ENCODE measurements around the gene SARNP.
A peak's percentile ranks its signal among the peaks of the same experiment; 100 is the strongest.

The SARNP gene

DNA sequence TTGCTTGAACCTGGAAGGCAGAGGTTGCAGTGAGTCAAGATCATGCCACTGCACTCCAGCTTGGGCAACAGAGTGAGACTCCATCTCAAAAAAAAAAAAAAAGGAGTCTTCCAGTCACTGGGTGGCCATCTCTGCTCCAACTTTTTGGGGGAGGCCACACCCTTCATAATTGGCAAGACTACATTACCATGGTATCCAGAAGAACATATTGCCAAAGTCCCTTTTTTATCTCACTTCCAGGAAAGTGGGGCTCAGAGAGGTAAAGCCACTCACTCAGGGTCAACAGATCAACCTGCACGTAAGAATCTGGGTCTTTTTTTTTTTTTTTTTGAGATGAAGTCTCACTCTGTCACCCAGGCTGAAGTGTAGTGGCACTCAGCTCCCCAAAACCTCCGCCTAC, 83.7 kb downstream of the SARNP start:
- Histone ChIP-seq H3K27me3 (ENCODE audit: control insufficient read depth in 1 of 2, insufficient read depth in 2 of 2, low read length in 2 of 2) (no peaks in the 10 kb centered on the region), H3K9ac (ENCODE audit: low read length in 2 of 2) (no peak overlapping the region), H3K9me3 (ENCODE audit: control insufficient read depth in 2 of 2, low read length in 2 of 2) (no peaks in the 10 kb centered on the region), H3K36me3 (ENCODE audit: control insufficient read depth in 2 of 2, insufficient read depth in 2 of 2, low read length in 2 of 2) (peaks cover 0 to 3% of the 10 kb centered on the region in 2 donors), H3K4me3 (ENCODE audit: low read length in 2 of 2) (no peak overlapping the region), H3K4me1 (ENCODE audit: control insufficient read depth, insufficient read depth, low read length) (peaks cover 46% of the 10 kb centered on the region), H3K27ac (ENCODE audit: low read length) (no peak overlapping the region)

GRCh38 chr12:55733021-55733555, 84.4 kb downstream of the SARNP start:
- no peaks in the 10 kb centered on the region for H3K27me3 ChIP-seq (ENCODE audit: control insufficient read depth in 1 of 2, insufficient read depth in 2 of 2, low read length in 2 of 2)
- H3K4me1 ChIP-seq (ENCODE audit: control insufficient read depth, insufficient read depth, low read length): peaks cover 41% of the 10 kb centered on the region
- H3K9ac ChIP-seq (ENCODE audit: low read length in 2 of 2): no peak overlapping the region
- H3K4me3 ChIP-seq (ENCODE audit: low read length in 2 of 2): no peak overlapping the region
- no peaks in the 10 kb centered on the region for H3K9me3 ChIP-seq (ENCODE audit: control insufficient read depth in 2 of 2, low read length in 2 of 2)
- peaks cover 0 to 3% of the 10 kb centered on the region in 2 donors for H3K36me3 ChIP-seq (ENCODE audit: control insufficient read depth in 2 of 2, insufficient read depth in 2 of 2, low read length in 2 of 2)
- no peak overlapping the region for H3K27ac ChIP-seq (ENCODE audit: low read length)

- H3K4me3 ChIP-seq (ENCODE audit: low read length in 2 of 2): no peak overlapping the region
- peak overlapping the region; percentile 37 for H3K27ac ChIP-seq (ENCODE audit: low read length)
- peaks cover 41% of the 10 kb centered on the region for H3K4me1 ChIP-seq (ENCODE audit: control insufficient read depth, insufficient read depth, low read length)
- H3K36me3 ChIP-seq (ENCODE audit: control insufficient read depth in 2 of 2, insufficient read depth in 2 of 2, low read length in 2 of 2): peaks cover 0 to 3% of the 10 kb centered on the region in 2 donors
- no peaks in the 10 kb centered on the region for H3K27me3 ChIP-seq (ENCODE audit: control insufficient read depth in 1 of 2, insufficient read depth in 2 of 2, low read length in 2 of 2)
- no peaks in the 10 kb centered on the region for H3K9me3 ChIP-seq (ENCODE audit: control insufficient read depth in 2 of 2, low read length in 2 of 2)
- H3K9ac ChIP-seq (ENCODE audit: low read length in 2 of 2): no peak overlapping the region
These were observed 85.2 kb downstream of the SARNP start for GRCh38 chr12:55732288-55732687.

DNA sequence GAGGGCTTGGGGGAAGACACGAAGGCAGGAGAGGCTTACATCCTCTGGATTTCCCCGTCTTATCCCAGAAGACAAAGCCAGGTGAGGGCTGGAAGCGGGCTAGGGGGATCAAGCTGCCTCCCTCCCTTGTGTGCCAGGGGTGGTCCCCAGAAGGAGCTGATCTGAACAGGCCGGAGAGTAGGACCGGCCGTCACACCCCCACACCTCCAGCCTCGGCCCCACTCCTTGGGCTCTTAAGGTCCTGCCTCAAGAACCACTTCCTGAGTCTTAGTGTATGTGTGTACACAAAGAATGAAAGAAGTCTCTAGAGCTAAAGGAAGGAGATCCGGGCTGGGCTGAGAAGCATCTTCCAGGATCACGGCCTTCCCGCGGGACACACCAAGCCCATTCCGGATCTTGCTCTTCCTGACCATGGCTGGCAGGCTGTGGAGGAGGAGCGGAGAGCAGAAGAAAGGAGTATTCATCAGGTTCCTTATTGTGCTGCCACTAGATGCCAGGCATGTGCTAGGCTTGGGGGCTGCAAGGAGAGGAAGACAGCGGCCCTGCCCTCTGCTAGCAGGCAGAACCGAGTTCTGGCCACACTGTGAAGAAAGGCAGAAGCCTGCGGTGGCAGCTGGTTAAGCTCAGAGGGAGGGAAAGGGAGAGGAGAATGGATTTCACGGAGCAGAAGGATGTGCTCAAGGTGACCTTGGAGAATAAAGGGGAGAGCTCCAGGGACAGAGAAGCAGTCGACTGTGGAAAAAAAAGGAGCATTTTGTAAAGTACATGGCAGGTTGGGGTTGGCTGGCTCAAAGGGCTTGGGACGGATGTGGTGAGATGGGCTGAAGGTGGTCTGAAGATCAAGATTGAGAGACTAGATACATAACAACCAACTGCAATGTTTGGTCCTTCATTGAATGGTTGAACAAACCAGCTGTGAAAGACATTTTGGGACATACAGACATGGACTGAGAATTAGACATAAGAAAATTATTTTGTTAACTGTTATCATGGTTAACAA, 87.4 kb downstream of the SARNP start:
- H3K4me1 ChIP-seq (ENCODE audit: control insufficient read depth, insufficient read depth, low read length): peaks cover 56% of the 10 kb centered on the region
- no peaks in the 10 kb centered on the region for H3K9me3 ChIP-seq (ENCODE audit: control insufficient read depth in 2 of 2, low read length in 2 of 2)
- peaks cover 19% of the 10 kb centered on the region in 2 donors for H3K36me3 ChIP-seq (ENCODE audit: control insufficient read depth in 2 of 2, insufficient read depth in 2 of 2, low read length in 2 of 2)
- peak overlapping the region; percentile 90 to 92 for H3K9ac ChIP-seq (ENCODE audit: low read length in 2 of 2)
- peak overlapping the region; percentile 100 for H3K27ac ChIP-seq (ENCODE audit: low read length)
- peak overlapping the region; percentile 84 to 89 for H3K4me3 ChIP-seq (ENCODE audit: low read length in 2 of 2)
- no peaks in the 10 kb centered on the region for H3K27me3 ChIP-seq (ENCODE audit: control insufficient read depth in 1 of 2, insufficient read depth in 2 of 2, low read length in 2 of 2)

DNA sequence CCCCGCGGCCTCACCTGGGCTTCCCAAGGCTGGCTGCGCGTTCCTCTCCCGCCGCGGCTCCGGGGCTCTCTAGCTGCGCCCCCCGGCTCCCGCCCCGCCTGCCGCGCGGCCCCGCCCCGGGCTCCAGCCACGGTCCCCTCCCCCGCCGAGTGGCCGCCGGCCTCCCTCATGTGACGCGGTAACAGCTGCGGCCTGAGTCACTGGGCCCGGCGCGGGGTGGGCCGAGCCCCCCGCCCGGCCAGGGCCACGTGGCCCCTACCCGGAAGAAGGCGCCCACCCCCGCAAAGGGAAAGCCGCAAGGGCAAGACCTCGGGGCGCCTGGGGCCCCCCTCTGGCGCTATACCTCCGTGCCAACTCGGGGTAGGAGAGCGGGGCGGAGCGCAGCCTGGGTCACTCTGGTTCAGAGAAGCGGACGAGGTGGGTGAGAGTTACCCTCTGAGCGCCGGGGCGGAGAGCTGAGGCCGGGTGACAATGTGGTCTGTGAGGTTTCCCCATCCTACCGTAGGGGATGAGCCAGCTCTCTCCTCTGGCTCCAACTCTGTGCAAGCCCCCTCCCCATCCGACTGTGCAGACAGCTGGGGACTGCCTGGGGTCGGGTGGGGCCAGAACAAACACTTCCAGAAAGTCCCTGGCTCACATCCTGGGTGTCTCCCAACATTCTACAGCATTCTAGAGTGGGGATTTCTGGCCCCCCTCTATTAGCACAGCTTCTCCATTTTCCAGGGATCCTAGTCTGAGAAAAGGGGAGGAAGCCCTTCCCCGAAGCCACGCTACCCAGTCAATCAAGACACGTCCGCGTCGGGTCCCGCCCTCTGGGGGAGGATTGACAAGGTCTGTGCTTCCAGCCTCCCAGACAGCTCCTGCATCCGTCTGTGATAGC, 88.3 kb downstream of the SARNP start, which contains the start of gene CD63:
Gene CD63, minus strand, starts transcription at position 71 of the 880 bp plus-strand sequence. CDS start 668 bp downstream, outside the sequence.
- Histone ChIP-seq H3K9me3 (ENCODE audit: control insufficient read depth in 2 of 2, low read length in 2 of 2) (no peaks in the 10 kb centered on the region), H3K36me3 (ENCODE audit: control insufficient read depth in 2 of 2, insufficient read depth in 2 of 2, low read length in 2 of 2) (peaks cover 25 to 28% of the 10 kb centered on the region in 2 donors), H3K27me3 (ENCODE audit: control insufficient read depth in 1 of 2, insufficient read depth in 2 of 2, low read length in 2 of 2) (no peaks in the 10 kb centered on the region), H3K9ac (ENCODE audit: low read length in 2 of 2) (peak within 1 kb of the TSS; percentile 90 to 92), H3K4me3 (ENCODE audit: low read length in 2 of 2) (peak within 1 kb of the TSS; percentile 85 to 89), H3K27ac (ENCODE audit: low read length) (peak within 1 kb of the TSS; percentile 100), H3K4me1 (ENCODE audit: control insufficient read depth, insufficient read depth, low read length) (peaks cover 65% of the 10 kb centered on the region)

DNA sequence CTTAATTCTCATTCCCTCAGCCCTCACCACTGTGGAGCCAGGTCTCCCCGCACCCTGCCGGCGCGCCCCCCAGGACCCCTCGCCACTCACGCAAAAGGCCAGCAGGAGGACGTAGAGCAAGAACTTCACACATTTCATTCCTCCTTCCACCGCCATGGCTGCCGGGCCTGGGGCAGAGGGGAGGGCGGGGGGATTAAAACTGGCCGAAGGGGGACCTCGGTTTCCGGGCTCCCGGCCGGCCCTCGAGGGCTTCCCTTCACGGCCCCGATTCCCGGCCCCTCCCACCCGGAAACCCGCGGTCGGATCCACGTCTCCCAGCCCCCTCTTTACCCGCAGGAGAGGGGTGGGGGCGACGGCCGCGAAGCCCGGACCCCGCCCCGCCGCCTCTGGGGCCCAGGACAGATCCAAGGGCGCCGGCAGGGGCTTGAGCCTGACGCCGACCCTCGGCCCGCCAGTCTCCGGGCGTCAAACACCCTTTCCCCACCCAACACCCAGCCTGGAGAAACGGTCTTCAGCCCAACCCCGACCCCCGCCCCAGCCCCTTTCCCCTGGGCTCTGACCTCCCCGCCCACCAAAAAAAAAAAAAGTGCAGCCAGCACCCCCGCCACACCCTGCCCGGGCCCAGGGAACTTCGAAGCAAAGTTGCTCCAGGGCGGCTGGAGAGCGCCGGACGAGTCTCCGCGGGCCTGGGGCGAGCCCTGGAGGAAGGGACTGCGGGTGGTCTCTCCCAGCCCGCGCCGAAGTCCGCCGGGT, 89.2 kb downstream of the SARNP start:
- peak overlapping the region; percentile 85 to 89 for H3K4me3 ChIP-seq (ENCODE audit: low read length in 2 of 2)
- H3K9ac ChIP-seq (ENCODE audit: low read length in 2 of 2): peak overlapping the region; percentile 85 to 92
- no peaks in the 10 kb centered on the region for H3K9me3 ChIP-seq (ENCODE audit: control insufficient read depth in 2 of 2, low read length in 2 of 2)

GRCh38 chr12:55727643-55728185, 89.8 kb downstream of the SARNP start:
- peaks cover 77% of the 10 kb centered on the region for H3K4me1 ChIP-seq (ENCODE audit: control insufficient read depth, insufficient read depth, low read length)
- H3K9ac ChIP-seq (ENCODE audit: low read length in 2 of 2): peak overlapping the region; percentile 85 to 92
- peaks cover 34 to 36% of the 10 kb centered on the region in 2 donors for H3K36me3 ChIP-seq (ENCODE audit: control insufficient read depth in 2 of 2, insufficient read depth in 2 of 2, low read length in 2 of 2)

More for the DNA sequence above, 89.2 kb downstream of the SARNP start:
- H3K27ac ChIP-seq (ENCODE audit: low read length): peak overlapping the region; percentile 100
- peaks cover 73% of the 10 kb centered on the region for H3K4me1 ChIP-seq (ENCODE audit: control insufficient read depth, insufficient read depth, low read length)
- H3K27me3 ChIP-seq (ENCODE audit: control insufficient read depth in 1 of 2, insufficient read depth in 2 of 2, low read length in 2 of 2): no peaks in the 10 kb centered on the region
- peaks cover 30 to 31% of the 10 kb centered on the region in 2 donors for H3K36me3 ChIP-seq (ENCODE audit: control insufficient read depth in 2 of 2, insufficient read depth in 2 of 2, low read length in 2 of 2)

GRCh38 chr12:55726971-55727370, 90.6 kb downstream of the SARNP start:
- Histone ChIP-seq H3K36me3 (ENCODE audit: control insufficient read depth in 2 of 2, insufficient read depth in 2 of 2, low read length in 2 of 2) (peaks cover 31 to 36% of the 10 kb centered on the region in 2 donors), H3K27me3 (ENCODE audit: control insufficient read depth in 1 of 2, insufficient read depth in 2 of 2, low read length in 2 of 2) (no peaks in the 10 kb centered on the region), H3K9me3 (ENCODE audit: control insufficient read depth in 2 of 2, low read length in 2 of 2) (no peaks in the 10 kb centered on the region), H3K4me1 (ENCODE audit: control insufficient read depth, insufficient read depth, low read length) (peaks cover 71% of the 10 kb centered on the region), H3K27ac (ENCODE audit: low read length) (peak overlapping the region; percentile 100), H3K9ac (ENCODE audit: low read length in 2 of 2) (peak overlapping the region; percentile 85 to 92), H3K4me3 (ENCODE audit: low read length in 2 of 2) (peak overlapping the region; percentile 85 to 89)

More at GRCh38 chr12:55727643-55728185, 89.8 kb downstream of the SARNP start:
- Histone ChIP-seq H3K27me3 (ENCODE audit: control insufficient read depth in 1 of 2, insufficient read depth in 2 of 2, low read length in 2 of 2) (no peaks in the 10 kb centered on the region), H3K9me3 (ENCODE audit: control insufficient read depth in 2 of 2, low read length in 2 of 2) (no peaks in the 10 kb centered on the region), H3K4me3 (ENCODE audit: low read length in 2 of 2) (peak overlapping the region; percentile 85 to 89), H3K27ac (ENCODE audit: low read length) (peak overlapping the region; percentile 100)

DNA sequence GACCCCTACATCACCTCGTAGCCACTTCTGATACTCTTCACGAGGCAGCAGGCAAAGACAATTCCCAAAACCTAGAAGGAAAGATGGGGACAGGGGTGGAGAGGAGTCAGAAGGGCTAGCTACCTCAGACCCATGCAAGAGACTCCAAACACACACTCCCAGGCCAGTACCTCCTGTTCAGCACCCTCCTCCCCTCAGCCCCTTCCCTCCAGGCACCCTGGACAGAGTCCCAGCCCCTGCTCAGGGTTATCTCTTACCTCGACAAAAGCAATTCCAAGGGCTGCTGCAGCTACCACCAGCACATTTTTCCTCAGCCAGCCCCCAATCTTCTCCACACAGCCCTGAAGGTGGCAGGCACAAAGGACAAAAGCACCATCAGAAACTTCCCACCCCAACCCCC, 92.0 kb downstream of the SARNP start:
- H3K9ac ChIP-seq (ENCODE audit: low read length in 2 of 2): no peak overlapping the region
- H3K27ac ChIP-seq (ENCODE audit: low read length): peak overlapping the region; percentile 100
- H3K4me1 ChIP-seq (ENCODE audit: control insufficient read depth, insufficient read depth, low read length): peaks cover 80% of the 10 kb centered on the region
- peaks cover 31 to 36% of the 10 kb centered on the region in 2 donors for H3K36me3 ChIP-seq (ENCODE audit: control insufficient read depth in 2 of 2, insufficient read depth in 2 of 2, low read length in 2 of 2)
- no peak overlapping the region for H3K4me3 ChIP-seq (ENCODE audit: low read length in 2 of 2)
- H3K9me3 ChIP-seq (ENCODE audit: control insufficient read depth in 2 of 2, low read length in 2 of 2): no peaks in the 10 kb centered on the region
- no peaks in the 10 kb centered on the region for H3K27me3 ChIP-seq (ENCODE audit: control insufficient read depth in 1 of 2, insufficient read depth in 2 of 2, low read length in 2 of 2)
